Colonic mucosa (tissue), 4 donors: ENCODE results near the gene RNF14. TPM values are rescaled to one million over a fixed set of nuclear protein-coding genes. Genes with fewer than 3 reads are reported as not detected.
"Not testable (repeated sequence)": the region's sequence is repeated elsewhere in the genome, so short reads cannot be mapped to it uniquely, and the experiment has no call there.

Experiments
- DNase-seq: peaks from one replicate; pipeline ENCODE4 v3.0.0-alpha.2; 2020
- H3K27ac ChIP-seq: fragments of 200-600 bp; one replicate; pipeline ENCODE4 v1.8.0; 2021
- H3K27me3 ChIP-seq: fragments of 200-600 bp; one replicate; pipeline ENCODE4 v1.8.0; 2021
- H3K36me3 ChIP-seq: fragments of 200-600 bp; one replicate; pipeline ENCODE4 v1.8.0; 2021
- H3K4me1 ChIP-seq: fragments of 200-600 bp; one replicate; pipeline ENCODE4 v1.8.0; 2021; ENCODE audit warnings: mild to moderate bottlenecking
- H3K4me3 ChIP-seq: fragments of 200-600 bp; one replicate; pipeline ENCODE4 v1.8.0; 2021
- H3K9ac ChIP-seq, 2 donors: one replicate each; pipeline ENCODE4 v1.7.0; 2013; ENCODE audit warnings: control low read depth in 2 of 2, low read depth in 2 of 2, low read length in 2 of 2
- H3K9me3 ChIP-seq: fragments of 200-600 bp; one replicate; pipeline ENCODE4 v1.8.0; 2021
- CTCF ChIP-seq: fragments of 200-600 bp; IDR thresholded peaks from one replicate; pipeline ENCODE4 v1.8.0; 2022; ENCODE audit warnings: antibody characterized with exemption, mild to moderate bottlenecking
- intact Hi-C: fragments of 100-400 bp; cut with DNase I; formaldehyde crosslinking; loops from one replicate; pipeline ENCODE4 v1.14.1; 2022
- total RNA-seq, 2 donors: library from RNA; stranded (reverse); fragmentation: NEBNext Ultra II Directional in 1 of 2; extraction: Animal tissue kit (Norgen Biotek cat#: 25700) in 1 of 2; gene quantifications; one replicate each; pipeline ENCODE4 v1.2.1, GENCODE V29; 2021
- donor health status: healthy.
- donor health status: DM: no; HTN: no; CAD: no.
- donor health status: DM: no; HTN: no; CAD: no.

Gene RNF14
- total RNA-seq, 2 donors from 2014 or later, result 49.4 to 69.8 TPM

GRCh38 chr5:142032150-142032549, 63.2 kb downstream of the RNF14 start:
- intact Hi-C loops, result no loop called here
- no peak for DNase-seq
- Histone ChIP-seq H3K36me3 (no peaks in the 10 kb centered on the region), H3K9me3 (no peaks in the 10 kb centered on the region), H3K27me3 (no peaks in the 10 kb centered on the region), H3K4me1 (no peaks in the 10 kb centered on the region), H3K4me3 (no peak overlapping the region), H3K9ac (no peak overlapping the region), H3K27ac (no peak overlapping the region)
- no peak for TF ChIP-seq CTCF

DNA sequence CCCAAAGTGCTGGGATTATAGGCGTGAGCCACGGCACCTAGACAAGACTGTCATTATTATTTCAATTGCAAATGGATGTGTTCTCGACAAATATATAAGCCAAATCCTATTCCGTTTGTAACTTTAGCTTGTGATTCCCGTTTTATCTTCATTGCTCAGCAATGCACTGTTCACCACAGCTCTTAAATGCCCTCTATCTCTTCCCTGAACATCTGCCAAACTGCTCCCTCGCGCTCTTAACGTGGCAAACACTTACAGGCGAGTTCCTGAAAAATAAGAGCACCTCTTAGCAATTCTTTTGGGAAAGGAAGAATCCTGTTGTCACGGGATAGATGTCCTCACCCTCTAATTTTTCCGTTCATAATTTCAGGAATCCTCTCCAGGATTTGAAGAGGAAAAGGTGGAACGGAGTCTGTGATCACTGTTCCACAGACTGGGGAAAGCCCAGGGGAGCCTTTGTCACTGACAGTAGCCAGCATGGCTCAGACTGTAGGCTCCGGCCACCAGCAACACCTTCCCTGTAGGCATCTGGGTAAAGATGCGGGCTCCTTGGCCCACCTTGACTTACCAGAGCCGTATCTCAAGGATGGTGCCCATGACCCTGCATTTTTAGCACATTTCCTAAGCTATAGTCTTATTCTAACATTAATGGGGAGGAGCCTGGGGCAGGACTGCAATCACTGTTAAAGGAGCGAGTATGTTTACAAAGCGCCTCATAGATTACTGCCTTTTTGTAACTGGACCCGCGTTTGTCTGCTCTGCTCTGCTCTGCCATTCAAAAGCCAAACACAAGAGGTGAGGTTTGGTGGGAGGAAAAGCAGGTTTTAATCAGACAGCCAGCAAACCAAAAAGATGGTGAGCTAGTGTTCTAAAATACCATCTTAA, 64.1 kb downstream of the RNF14 start:
- Histone ChIP-seq H3K9me3 (no peaks in the 10 kb centered on the region), H3K36me3 (no peaks in the 10 kb centered on the region), H3K9ac (no peak overlapping the region), H3K4me3 (no peak overlapping the region), H3K27me3 (no peaks in the 10 kb centered on the region), H3K27ac (no peak overlapping the region), H3K4me1 (no peaks in the 10 kb centered on the region)
- intact Hi-C loops, result no loop called here
- no peak for TF ChIP-seq CTCF
- DNase-seq, result no peak

DNA sequence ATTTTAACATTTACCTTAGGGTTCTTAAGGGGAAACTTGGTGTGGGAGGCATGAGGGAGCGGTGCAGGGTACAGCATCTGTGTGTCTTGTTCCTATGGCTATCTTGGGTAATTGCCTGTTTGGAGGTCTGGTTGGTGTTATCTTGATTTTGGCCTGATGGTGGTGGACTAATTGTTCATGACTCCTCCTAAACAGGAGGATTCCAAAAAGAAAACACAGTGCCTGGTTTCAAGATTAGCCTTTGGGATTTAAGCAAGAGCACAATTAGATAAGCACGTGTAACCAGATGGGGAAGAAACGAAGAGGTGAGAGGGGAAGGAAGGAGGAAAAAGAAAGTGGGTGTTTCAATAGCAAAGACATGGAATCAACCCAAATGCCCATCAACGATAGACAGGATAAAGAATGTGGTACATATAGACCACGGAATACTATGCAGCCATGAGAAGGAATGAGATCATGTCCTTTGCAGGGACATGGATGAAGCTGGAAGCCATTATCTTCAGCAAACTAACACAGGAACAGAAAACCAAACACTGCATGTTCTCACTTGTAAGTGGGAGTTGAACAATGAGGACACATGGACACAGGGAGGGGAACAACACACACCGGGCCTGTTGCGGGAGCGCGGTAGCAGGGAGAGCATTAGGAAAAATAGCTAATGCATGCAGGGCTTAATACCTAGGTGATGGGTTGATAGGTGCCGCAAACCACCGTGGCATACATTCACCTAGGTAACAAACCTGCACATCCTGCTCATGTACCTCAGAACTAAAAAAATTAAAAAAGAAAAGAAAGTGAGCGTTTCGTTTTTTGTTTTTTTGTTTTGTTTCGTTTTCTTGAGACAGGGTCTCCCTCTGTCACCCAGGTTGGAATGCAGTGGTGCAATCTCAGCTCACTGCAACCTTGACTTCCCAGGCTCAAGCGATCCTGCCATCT, 65.0 kb downstream of the RNF14 start:
- H3K4me3 ChIP-seq, H3K4me1 ChIP-seq, DNase-seq, intact Hi-C loops, H3K9ac ChIP-seq, H3K27ac ChIP-seq, H3K9me3 ChIP-seq, H3K27me3 ChIP-seq, H3K36me3 ChIP-seq: not testable (repeated sequence)

GRCh38 chr5:142034994-142035393, 66.1 kb downstream of the RNF14 start:
- Histone ChIP-seq H3K9me3 (no peaks in the 10 kb centered on the region), H3K9ac (no peak overlapping the region), H3K36me3 (no peaks in the 10 kb centered on the region), H3K4me1 (no peaks in the 10 kb centered on the region), H3K27me3 (no peaks in the 10 kb centered on the region), H3K4me3 (no peak overlapping the region), H3K27ac (no peak overlapping the region)
- no peak for DNase-seq
- intact Hi-C loops, result no loop called here
- no peak for TF ChIP-seq CTCF

DNA sequence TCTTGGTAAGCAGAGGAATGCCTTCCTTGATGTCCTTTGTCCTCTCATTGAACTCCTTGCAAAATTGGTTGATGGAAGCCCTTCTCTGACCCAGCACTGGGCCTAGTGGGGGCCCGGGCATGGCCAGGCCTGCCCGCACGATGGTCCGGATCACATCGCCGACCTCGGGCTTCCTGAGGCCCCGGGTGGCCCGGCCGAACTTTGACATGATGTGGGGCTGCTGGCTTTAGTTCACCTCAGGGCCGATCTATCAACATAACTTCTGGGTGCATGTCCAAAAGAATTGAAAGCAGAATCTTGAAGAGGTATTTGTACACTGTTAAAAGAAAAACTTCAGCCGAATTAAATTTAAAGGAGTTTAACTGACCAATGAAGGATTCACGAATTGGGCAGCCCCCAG, 68.0 kb downstream of the RNF14 start:
- Histone ChIP-seq H3K27me3 (no peaks in the 10 kb centered on the region), H3K9ac (no peak overlapping the region), H3K36me3 (no peaks in the 10 kb centered on the region), H3K4me3 (no peak overlapping the region), H3K4me1 (no peaks in the 10 kb centered on the region), H3K9me3 (no peaks in the 10 kb centered on the region), H3K27ac (no peak overlapping the region)
- intact Hi-C loops, result no loop called here
- no peak for TF ChIP-seq CTCF
- no peak for DNase-seq

DNA sequence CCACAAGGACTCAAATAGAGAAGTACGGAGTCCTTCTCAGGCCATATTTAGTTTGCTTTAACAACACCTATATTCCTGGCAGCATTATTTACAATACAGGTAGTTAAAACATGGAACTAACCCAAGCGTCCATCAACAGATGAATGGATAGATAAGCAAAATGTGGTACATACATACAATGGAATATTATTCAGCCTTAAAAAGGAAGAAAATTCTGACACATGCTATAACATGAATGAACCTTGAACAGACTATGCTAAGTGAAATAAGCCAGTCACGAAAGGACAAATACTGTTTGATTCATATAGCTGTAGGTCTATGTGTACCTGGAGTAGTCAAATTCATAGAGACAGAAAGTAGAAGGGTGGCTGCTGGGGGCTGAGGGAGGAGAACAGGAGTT, 68.7 kb downstream of the RNF14 start:
- H3K4me3 ChIP-seq, DNase-seq, H3K9me3 ChIP-seq, intact Hi-C loops, H3K27ac ChIP-seq, H3K36me3 ChIP-seq, H3K4me1 ChIP-seq, H3K9ac ChIP-seq, H3K27me3 ChIP-seq: not testable (repeated sequence)
